ENCODE results near the gene ENPP5. TPM values are rescaled to one million over a fixed set of nuclear protein-coding genes. Genes with fewer than 3 reads are reported as not detected.

Gene ENPP5
- total and polyA plus RNA-seq, 2 of the 13 experiments (the other 11 are each of a cell fraction or from before 2014, with no cell fraction given) = not detected

- POLR2A ChIA-PET = no interaction called here
- Histone ChIP-seq H3K4me3 (replicated peaks in 1 of 3; ENCODE audit: insufficient read depth in 1 of 3, low read depth in 2 of 3, low read length in 3 of 3) (no peak overlapping the region), H3K27me3 (ENCODE audit: control insufficient read depth in 1 of 2, insufficient read depth in 2 of 2, low read length in 2 of 2) (peaks cover 1 to 9% of the 10 kb centered on the region in 2 experiments; a peak in 2 of 5 replicates), H3K27ac (ENCODE audit: extremely low read length, insufficient read depth, low read length) (no peak overlapping the region), H3K9me3 (ENCODE audit: low read length) (no peaks in the 10 kb centered on the region), H3K4me2 (ENCODE audit: low read depth, low read length) (no peak overlapping the region), H4K20me1 (ENCODE audit: insufficient read depth, low read length) (no peaks in the 10 kb centered on the region), H3K9ac (ENCODE audit: insufficient read depth, low read depth, low read length) (no peak overlapping the region), H3K4me1 (ENCODE audit: insufficient read depth, low read length) (no peaks in the 10 kb centered on the region), H3K36me3 (replicated peaks in 1 of 2; ENCODE audit: control insufficient read depth in 1 of 2, insufficient read depth in 2 of 2, low read length in 2 of 2) (no peaks in the 10 kb centered on the region), H2AFZ (ENCODE audit: low read length) (no peak overlapping the region), H3K79me2 (ENCODE audit: insufficient read depth, low read length) (no peaks in the 10 kb centered on the region)
- TF ChIP-seq ZBTB1 (CRISPR knock-in tag; IDR thresholded peaks at IDR 0.05; ENCODE audit: borderline replicate concordance) (no peak), ZMYM4 (CRISPR knock-in tag; IDR thresholded peaks at IDR 0.05) (no peak), GLI4 (CRISPR knock-in tag; IDR thresholded peaks at IDR 0.05; ENCODE audit: borderline replicate concordance) (no peak), TMF1 (CRISPR knock-in tag; IDR thresholded peaks at IDR 0.05; ENCODE audit: low read depth) (no peak), ZNF614 (CRISPR knock-in tag; IDR thresholded peaks at IDR 0.05; ENCODE audit: borderline replicate concordance) (no peak), ZNF704 (CRISPR knock-in tag; IDR thresholded peaks at IDR 0.05; ENCODE audit: borderline replicate concordance) (no peak), TP53 (CRISPR knock-in tag; conservative IDR thresholded peaks at IDR 0.05) (no peak), HDAC1 (CRISPR knock-in tag; IDR thresholded peaks at IDR 0.05) (no peak), ZFP91 (CRISPR knock-in tag; IDR thresholded peaks at IDR 0.05; ENCODE audit: borderline replicate concordance) (no peak), ZNF766 (CRISPR knock-in tag; IDR thresholded peaks at IDR 0.05; ENCODE audit: borderline replicate concordance) (no peak), ZNF839 (CRISPR knock-in tag; IDR thresholded peaks at IDR 0.05; ENCODE audit: borderline replicate concordance) (no peak)
- TF ChIP-seq, protein P1, sequence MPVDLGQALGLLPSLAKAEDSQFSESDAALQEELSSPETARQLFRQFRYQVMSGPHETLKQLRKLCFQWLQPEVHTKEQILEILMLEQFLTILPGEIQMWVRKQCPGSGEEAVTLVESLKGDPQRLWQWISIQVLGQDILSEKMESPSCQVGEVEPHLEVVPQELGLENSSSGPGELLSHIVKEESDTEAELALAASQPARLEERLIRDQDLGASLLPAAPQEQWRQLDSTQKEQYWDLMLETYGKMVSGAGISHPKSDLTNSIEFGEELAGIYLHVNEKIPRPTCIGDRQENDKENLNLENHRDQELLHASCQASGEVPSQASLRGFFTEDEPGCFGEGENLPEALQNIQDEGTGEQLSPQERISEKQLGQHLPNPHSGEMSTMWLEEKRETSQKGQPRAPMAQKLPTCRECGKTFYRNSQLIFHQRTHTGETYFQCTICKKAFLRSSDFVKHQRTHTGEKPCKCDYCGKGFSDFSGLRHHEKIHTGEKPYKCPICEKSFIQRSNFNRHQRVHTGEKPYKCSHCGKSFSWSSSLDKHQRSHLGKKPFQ (CRISPR knock-in tag; IDR thresholded peaks at IDR 0.05; ENCODE audit: insufficient replicate concordance) = no peak
- no peak for FAIRE-seq
- WGBS (ENCODE audit: low lambda C conversion rate) = 0% methylated on average over 4 of the region's 4 CpGs
- intact Hi-C loops (cut with micrococcal nuclease; ENCODE audit: unreplicated experiment) (no loop called here), in situ Hi-C loops (cut with HindIII; ENCODE audit: extremely low pct_ligation_motif_present, low pct_unique_long_range_greater_than_20kb) (no loop called here)
- ATAC-seq = no peak
- no TSS peak for BruUV-seq (replicated peaks)
- CTCF ChIA-PET (ENCODE audit: low intra/inter-chr PET ratio, low total read pairs) = no interaction called here
- DNase-seq (ENCODE audit: low spot score) = no peak
These were observed 20.1 kb upstream of the ENPP5 start for GRCh38 chr6:46190889-46191288.
